Colonic mucosa (tissue), 4 donors: Measurements from ENCODE around the gene TSPAN5. TPM values are rescaled to one million over a fixed set of nuclear protein-coding genes. Genes with fewer than 3 reads are reported as not detected.
"Not testable (repeated sequence)": the region's sequence is repeated elsewhere in the genome, so short reads cannot be mapped to it uniquely, and the experiment has no call there.

Experiments
- DNase-seq: peaks from one replicate; pipeline ENCODE4 v3.0.0-alpha.2; 2020
- H3K27ac ChIP-seq: fragments of 200-600 bp; one replicate; pipeline ENCODE4 v1.8.0; 2021
- H3K27me3 ChIP-seq: fragments of 200-600 bp; one replicate; pipeline ENCODE4 v1.8.0; 2021
- H3K36me3 ChIP-seq: fragments of 200-600 bp; one replicate; pipeline ENCODE4 v1.8.0; 2021
- H3K4me1 ChIP-seq: fragments of 200-600 bp; one replicate; pipeline ENCODE4 v1.8.0; 2021; ENCODE audit warnings: mild to moderate bottlenecking
- H3K4me3 ChIP-seq: fragments of 200-600 bp; one replicate; pipeline ENCODE4 v1.8.0; 2021
- H3K9ac ChIP-seq, 2 donors: one replicate each; pipeline ENCODE4 v1.7.0; 2013; ENCODE audit warnings: control low read depth in 2 of 2, low read depth in 2 of 2, low read length in 2 of 2
- H3K9me3 ChIP-seq: fragments of 200-600 bp; one replicate; pipeline ENCODE4 v1.8.0; 2021
- CTCF ChIP-seq: fragments of 200-600 bp; IDR thresholded peaks from one replicate; pipeline ENCODE4 v1.8.0; 2022; ENCODE audit warnings: antibody characterized with exemption, mild to moderate bottlenecking
- intact Hi-C: fragments of 100-400 bp; cut with DNase I; formaldehyde crosslinking; loops from one replicate; pipeline ENCODE4 v1.14.1; 2022
- total RNA-seq, 2 donors: library from RNA; stranded (reverse); fragmentation: NEBNext Ultra II Directional in 1 of 2; extraction: Animal tissue kit (Norgen Biotek cat#: 25700) in 1 of 2; gene quantifications; one replicate each; pipeline ENCODE4 v1.2.1, GENCODE V29; 2021
- donor health status: healthy.
- donor health status: DM: no; HTN: no; CAD: no.
- donor health status: DM: no; HTN: no; CAD: no.

Gene TSPAN5
- total RNA-seq, 2 donors from 2014 or later: 5.3 to 5.6 TPM

DNA sequence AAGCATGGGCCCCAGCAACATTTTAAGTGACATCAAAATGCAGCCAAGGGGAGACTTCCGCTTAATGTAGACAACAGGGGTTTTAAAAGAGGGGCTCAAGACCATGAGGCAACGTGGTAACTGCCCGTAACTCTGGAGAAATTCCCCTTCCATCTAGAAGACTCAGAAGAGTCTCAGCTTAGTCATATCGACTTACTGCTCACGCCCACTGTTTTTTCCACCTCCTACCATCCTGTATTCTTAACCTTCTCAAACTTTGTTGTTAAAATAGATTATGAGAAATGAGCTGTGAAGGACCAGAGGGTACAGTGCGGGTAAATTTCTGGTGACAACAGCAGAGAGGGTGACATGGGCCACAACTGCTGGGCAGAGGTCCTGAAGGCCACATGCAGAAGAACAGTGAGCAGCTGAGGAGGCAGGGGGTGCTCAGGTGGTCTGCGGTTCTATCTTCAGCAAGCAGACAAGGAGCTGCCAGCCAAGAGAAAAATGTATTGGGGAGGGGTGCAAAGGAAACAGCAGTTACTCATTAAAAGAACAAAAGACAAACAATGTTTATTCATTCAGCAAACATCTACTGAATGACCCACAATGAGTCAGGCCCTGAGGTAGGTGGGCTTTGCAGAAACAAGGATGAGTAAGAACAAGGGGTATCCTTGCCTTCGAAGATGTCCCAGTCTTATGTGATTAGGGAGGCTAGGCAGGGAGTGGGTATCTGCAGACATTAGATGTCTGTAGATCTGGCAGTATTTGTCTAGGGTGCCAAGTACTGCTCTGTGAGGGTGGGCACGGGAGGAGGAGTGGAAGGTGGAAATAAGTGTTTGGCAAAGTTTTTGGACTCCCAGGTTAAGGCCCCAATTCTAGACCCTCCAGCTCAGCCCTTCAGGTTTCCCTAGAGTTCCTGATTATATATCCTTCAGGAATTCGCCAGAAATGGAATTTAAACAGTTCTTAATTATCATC, 175.3 kb downstream of the TSPAN5 start:
- H3K27ac ChIP-seq: no peak overlapping the region
- DNase-seq: no peak
- no peak overlapping the region for H3K4me3 ChIP-seq
- H3K27me3 ChIP-seq: no peaks in the 10 kb centered on the region
- intact Hi-C loops: no loop called here
- no peak overlapping the region for H3K9ac ChIP-seq
- no peaks in the 10 kb centered on the region for H3K9me3 ChIP-seq
- no peaks in the 10 kb centered on the region for H3K4me1 ChIP-seq
- H3K36me3 ChIP-seq: no peaks in the 10 kb centered on the region
- TF ChIP-seq CTCF: no peak

DNA sequence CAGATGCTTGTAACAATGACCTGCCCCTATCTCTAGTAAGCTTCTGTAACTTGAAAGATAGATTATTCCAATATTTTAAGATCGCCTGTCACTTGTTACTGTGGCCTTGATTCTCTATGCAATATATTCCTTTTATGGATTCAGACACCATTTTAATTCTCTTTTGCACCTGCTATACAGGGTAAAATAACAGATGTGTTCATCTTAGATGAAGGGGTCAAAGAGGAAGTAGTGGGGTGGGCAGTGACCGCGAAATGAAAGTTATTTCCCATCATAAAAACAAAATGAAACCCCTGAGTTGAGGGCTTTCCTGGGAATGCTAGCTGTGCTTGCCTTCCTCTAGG, 175.9 kb downstream of the TSPAN5 start:
- intact Hi-C loops: no loop called here
- Histone ChIP-seq H3K27ac (no peak overlapping the region), H3K36me3 (no peaks in the 10 kb centered on the region), H3K9ac (no peak overlapping the region), H3K27me3 (no peaks in the 10 kb centered on the region), H3K4me1 (no peaks in the 10 kb centered on the region), H3K4me3 (no peak overlapping the region), H3K9me3 (no peaks in the 10 kb centered on the region)
- TF ChIP-seq CTCF: no peak
- no peak for DNase-seq

GRCh38 chr4:98481167-98481566, 177.2 kb downstream of the TSPAN5 start:
- Histone ChIP-seq H3K9me3 (no peaks in the 10 kb centered on the region), H3K4me3 (no peak overlapping the region), H3K4me1 (no peaks in the 10 kb centered on the region), H3K36me3 (no peaks in the 10 kb centered on the region), H3K27ac (no peak overlapping the region), H3K9ac (no peak overlapping the region), H3K27me3 (no peaks in the 10 kb centered on the region)
- TF ChIP-seq CTCF: no peak
- no peak for DNase-seq
- intact Hi-C loops: no loop called here

DNA sequence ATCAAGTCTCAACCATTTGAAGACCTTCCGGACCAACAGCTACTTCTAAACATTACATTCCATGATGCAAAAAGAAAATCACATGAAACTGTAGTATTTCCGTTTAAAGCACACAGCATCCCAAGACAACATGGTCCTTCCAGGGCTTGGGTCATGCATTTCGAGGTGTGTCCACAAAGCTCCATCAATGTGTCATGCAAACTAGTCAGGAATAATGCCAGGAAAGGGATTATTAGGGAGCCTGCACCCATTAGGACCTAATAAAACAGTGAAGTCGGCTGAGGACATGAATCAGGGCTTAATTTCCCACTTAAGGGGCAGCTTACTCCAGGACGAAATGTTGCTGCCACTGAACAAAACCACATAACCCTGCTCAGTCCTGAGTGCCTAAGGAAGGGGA, 177.9 kb downstream of the TSPAN5 start:
- no peak for DNase-seq
- H3K9me3 ChIP-seq: no peaks in the 10 kb centered on the region
- intact Hi-C loops: no loop called here
- no peak overlapping the region for H3K9ac ChIP-seq
- no peak overlapping the region for H3K4me3 ChIP-seq
- no peak overlapping the region for H3K27ac ChIP-seq
- H3K36me3 ChIP-seq: no peaks in the 10 kb centered on the region
- no peaks in the 10 kb centered on the region for H3K4me1 ChIP-seq
- TF ChIP-seq CTCF: no peak
- no peaks in the 10 kb centered on the region for H3K27me3 ChIP-seq

DNA sequence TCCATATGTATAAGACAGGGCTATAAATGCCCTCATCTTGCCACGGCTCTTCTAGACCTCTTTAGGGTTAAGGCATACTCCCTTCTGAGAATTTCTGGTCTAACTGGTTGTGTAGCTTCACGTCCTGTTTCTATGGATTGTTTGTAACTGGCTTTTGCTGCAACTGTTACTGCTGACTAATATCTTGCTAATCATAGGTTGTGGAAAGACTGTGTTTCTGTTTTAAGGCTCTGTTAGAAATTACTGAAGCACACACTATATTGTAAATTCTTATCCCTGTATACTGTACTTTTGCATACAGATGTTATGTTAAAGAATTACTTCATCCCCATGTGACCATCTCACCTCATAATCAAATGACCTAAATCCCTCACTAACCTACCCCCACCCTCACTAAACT, 178.8 kb downstream of the TSPAN5 start:
- intact Hi-C loops, H3K9ac ChIP-seq, H3K4me3 ChIP-seq, H3K27me3 ChIP-seq, H3K36me3 ChIP-seq, H3K9me3 ChIP-seq, H3K4me1 ChIP-seq, H3K27ac ChIP-seq, DNase-seq: not testable (repeated sequence)

GRCh38 chr4:98476891-98477290, 181.5 kb downstream of the TSPAN5 start:
- H3K27me3 ChIP-seq: no peaks in the 10 kb centered on the region
- no peak overlapping the region for H3K27ac ChIP-seq
- intact Hi-C loops: no loop called here
- no peak overlapping the region for H3K9ac ChIP-seq
- H3K4me1 ChIP-seq: no peaks in the 10 kb centered on the region
- no peak overlapping the region for H3K4me3 ChIP-seq
- H3K36me3 ChIP-seq: no peaks in the 10 kb centered on the region
- no peak for DNase-seq
- TF ChIP-seq CTCF: no peak
- H3K9me3 ChIP-seq: no peaks in the 10 kb centered on the region
